Skeletal muscle tissue (tissue), 4 donors: Measurements from ENCODE around the gene FHIT. TPM values are rescaled to one million over a fixed set of nuclear protein-coding genes. Genes with fewer than 3 reads are reported as not detected.

Source experiments
- H3K27ac ChIP-seq: one replicate; pipeline ENCODE4 v1.7.0; 2013; ENCODE audit warnings: mild to moderate bottlenecking, low read depth, low read length, inconsistent platforms
- H3K27me3 ChIP-seq, 3 donors: one replicate each; pipeline ENCODE4 v1.7.0; 2013; ENCODE audit warnings: low read length in 3 of 3; ENCODE audit not compliant: control insufficient read depth in 3 of 3, insufficient read depth in 3 of 3
- H3K36me3 ChIP-seq, 3 donors: one replicate each; pipeline ENCODE4 v1.7.0; 2013; ENCODE audit warnings: low read length in 3 of 3; ENCODE audit not compliant: control insufficient read depth in 3 of 3, insufficient read depth in 3 of 3
- H3K4me1 ChIP-seq, 3 donors: one replicate each; pipeline ENCODE4 v1.7.0; 2013; ENCODE audit warnings: low read length in 3 of 3, mild to moderate bottlenecking in 3 of 3; ENCODE audit not compliant: control insufficient read depth in 3 of 3, insufficient read depth in 3 of 3
- H3K4me3 ChIP-seq, 3 donors: one replicate each; pipeline ENCODE4 v1.7.0; 2013; ENCODE audit warnings: low read length in 3 of 3
- H3K9ac ChIP-seq, 3 donors: one replicate each; pipeline ENCODE4 v1.7.0; 2013; ENCODE audit warnings: low read length in 3 of 3, mild to moderate bottlenecking in 3 of 3, moderate library complexity in 2 of 3, low read depth in 1 of 3
- H3K9me3 ChIP-seq, 3 donors: one replicate each; pipeline ENCODE4 v1.7.0; 2013; ENCODE audit warnings: low read length in 3 of 3; ENCODE audit not compliant: control insufficient read depth in 3 of 3
- total RNA-seq: library from RNA; depleted of rRNA; stranded (reverse); fragments of >200 nt; gene quantifications from one replicate; pipeline ENCODE4 v1.2.3, GENCODE V29; 2014
- donor health status: Osteomylitis.

The FHIT gene
- total RNA-seq, 1 donor from 2014 or later, result 4.2 TPM

- Histone ChIP-seq H3K9me3 (no peaks in the 10 kb centered on the region), H3K4me1 (no peaks in the 10 kb centered on the region), H3K4me3 (no peak overlapping the region), H3K36me3 (no peaks in the 10 kb centered on the region), H3K9ac (no peak overlapping the region), H3K27ac (no peak overlapping the region), H3K27me3 (no peaks in the 10 kb centered on the region)
Observed at GRCh38 chr3:60391292-60391691, 860.0 kb downstream of the FHIT start.

GRCh38 chr3:60388731-60389130, 862.5 kb downstream of the FHIT start:
- Histone ChIP-seq H3K27me3 (no peaks in the 10 kb centered on the region), H3K9me3 (no peaks in the 10 kb centered on the region), H3K4me3 (no peak overlapping the region), H3K36me3 (no peaks in the 10 kb centered on the region), H3K4me1 (no peaks in the 10 kb centered on the region), H3K9ac (no peak overlapping the region), H3K27ac (no peak overlapping the region)

GRCh38 chr3:60386306-60386705, 864.9 kb downstream of the FHIT start:
- H3K4me1 ChIP-seq, result no peaks in the 10 kb centered on the region
- no peaks in the 10 kb centered on the region for H3K9me3 ChIP-seq
- no peak overlapping the region for H3K27ac ChIP-seq
- no peaks in the 10 kb centered on the region for H3K27me3 ChIP-seq
- no peak overlapping the region for H3K4me3 ChIP-seq
- no peak overlapping the region for H3K9ac ChIP-seq
- H3K36me3 ChIP-seq, result no peaks in the 10 kb centered on the region

- no peak overlapping the region for H3K9ac ChIP-seq
- H3K27me3 ChIP-seq, result no peaks in the 10 kb centered on the region
- no peak overlapping the region for H3K4me3 ChIP-seq
- no peaks in the 10 kb centered on the region for H3K4me1 ChIP-seq
- H3K9me3 ChIP-seq, result no peaks in the 10 kb centered on the region
- H3K27ac ChIP-seq, result no peak overlapping the region
- H3K36me3 ChIP-seq, result no peaks in the 10 kb centered on the region
Observed at GRCh38 chr3:60384341-60384740, 866.9 kb downstream of the FHIT start.

GRCh38 chr3:60383345-60383744, 867.9 kb downstream of the FHIT start:
- Histone ChIP-seq H3K27me3 (no peaks in the 10 kb centered on the region), H3K4me3 (no peak overlapping the region)

GRCh38 chr3:60366486-60366885, 884.8 kb downstream of the FHIT start:
- H3K9ac ChIP-seq, result no peak overlapping the region
- no peaks in the 10 kb centered on the region for H3K4me1 ChIP-seq
- H3K27me3 ChIP-seq, result no peaks in the 10 kb centered on the region
- peaks cover 0 to 3% (median 0%) of the 10 kb centered on the region in 3 donors for H3K9me3 ChIP-seq
- no peak overlapping the region for H3K4me3 ChIP-seq
- no peak overlapping the region for H3K27ac ChIP-seq
- H3K36me3 ChIP-seq, result no peaks in the 10 kb centered on the region

More at GRCh38 chr3:60383345-60383744, 867.9 kb downstream of the FHIT start:
- Histone ChIP-seq H3K4me1 (no peaks in the 10 kb centered on the region), H3K36me3 (no peaks in the 10 kb centered on the region), H3K9me3 (no peaks in the 10 kb centered on the region), H3K27ac (no peak overlapping the region), H3K9ac (no peak overlapping the region)

GRCh38 chr3:60365360-60365759, 885.9 kb downstream of the FHIT start:
- no peaks in the 10 kb centered on the region for H3K27me3 ChIP-seq
- H3K36me3 ChIP-seq, result no peaks in the 10 kb centered on the region
- no peak overlapping the region for H3K4me3 ChIP-seq
- no peaks in the 10 kb centered on the region for H3K4me1 ChIP-seq
- H3K27ac ChIP-seq, result no peak overlapping the region
- H3K9ac ChIP-seq, result no peak overlapping the region
- H3K9me3 ChIP-seq, result no peaks in the 10 kb centered on the region

- Histone ChIP-seq H3K9me3 (no peaks in the 10 kb centered on the region), H3K9ac (no peak overlapping the region), H3K36me3 (no peaks in the 10 kb centered on the region), H3K4me1 (no peaks in the 10 kb centered on the region), H3K27me3 (no peaks in the 10 kb centered on the region), H3K4me3 (no peak overlapping the region), H3K27ac (no peak overlapping the region)
Observed at GRCh38 chr3:60364475-60364874, 886.8 kb downstream of the FHIT start.

GRCh38 chr3:60363817-60364216, 887.4 kb downstream of the FHIT start:
- H3K9ac ChIP-seq, result no peak overlapping the region
- no peaks in the 10 kb centered on the region for H3K9me3 ChIP-seq
- no peak overlapping the region for H3K27ac ChIP-seq
- no peaks in the 10 kb centered on the region for H3K4me1 ChIP-seq
- no peaks in the 10 kb centered on the region for H3K27me3 ChIP-seq
- H3K4me3 ChIP-seq, result no peak overlapping the region
- H3K36me3 ChIP-seq, result no peaks in the 10 kb centered on the region

- no peaks in the 10 kb centered on the region for H3K27me3 ChIP-seq
- no peak overlapping the region for H3K9ac ChIP-seq
- no peaks in the 10 kb centered on the region for H3K4me1 ChIP-seq
- no peaks in the 10 kb centered on the region for H3K9me3 ChIP-seq
- H3K27ac ChIP-seq, result no peak overlapping the region
- H3K4me3 ChIP-seq, result no peak overlapping the region
- H3K36me3 ChIP-seq, result no peaks in the 10 kb centered on the region
Observed at GRCh38 chr3:60355825-60356224, 895.4 kb downstream of the FHIT start.

GRCh38 chr3:60351481-60351880, 899.8 kb downstream of the FHIT start:
- Histone ChIP-seq H3K27me3 (no peaks in the 10 kb centered on the region), H3K4me1 (no peaks in the 10 kb centered on the region), H3K27ac (no peak overlapping the region), H3K9me3 (no peaks in the 10 kb centered on the region), H3K4me3 (no peak overlapping the region), H3K36me3 (no peaks in the 10 kb centered on the region), H3K9ac (no peak overlapping the region)
